Testis (tissue), 2 donors: Measurements from ENCODE around the gene AFAP1.

Source experiments
- POLR2A ChIP-seq: fragments of 450-650 bp; IDR thresholded peaks from one replicate; pipeline ENCODE4 v1.6.1; 2017; ENCODE audit warnings: antibody characterized with exemption, mild to moderate bottlenecking, moderate library complexity
- TF ChIP-seq, protein P1 (sequence below), 3 experiments: fragments of 450-650 bp in 2 of 3; fragments of 200-600 bp in 1 of 3; sonication (generic) in 1 of 3; IDR thresholded peaks; one replicate each; pipeline ENCODE4 v1.5.1; 2016 to 2019; ENCODE audit warnings: antibody characterized with exemption in 3 of 3, mild to moderate bottlenecking in 2 of 3, moderate library complexity in 1 of 3

DNA sequence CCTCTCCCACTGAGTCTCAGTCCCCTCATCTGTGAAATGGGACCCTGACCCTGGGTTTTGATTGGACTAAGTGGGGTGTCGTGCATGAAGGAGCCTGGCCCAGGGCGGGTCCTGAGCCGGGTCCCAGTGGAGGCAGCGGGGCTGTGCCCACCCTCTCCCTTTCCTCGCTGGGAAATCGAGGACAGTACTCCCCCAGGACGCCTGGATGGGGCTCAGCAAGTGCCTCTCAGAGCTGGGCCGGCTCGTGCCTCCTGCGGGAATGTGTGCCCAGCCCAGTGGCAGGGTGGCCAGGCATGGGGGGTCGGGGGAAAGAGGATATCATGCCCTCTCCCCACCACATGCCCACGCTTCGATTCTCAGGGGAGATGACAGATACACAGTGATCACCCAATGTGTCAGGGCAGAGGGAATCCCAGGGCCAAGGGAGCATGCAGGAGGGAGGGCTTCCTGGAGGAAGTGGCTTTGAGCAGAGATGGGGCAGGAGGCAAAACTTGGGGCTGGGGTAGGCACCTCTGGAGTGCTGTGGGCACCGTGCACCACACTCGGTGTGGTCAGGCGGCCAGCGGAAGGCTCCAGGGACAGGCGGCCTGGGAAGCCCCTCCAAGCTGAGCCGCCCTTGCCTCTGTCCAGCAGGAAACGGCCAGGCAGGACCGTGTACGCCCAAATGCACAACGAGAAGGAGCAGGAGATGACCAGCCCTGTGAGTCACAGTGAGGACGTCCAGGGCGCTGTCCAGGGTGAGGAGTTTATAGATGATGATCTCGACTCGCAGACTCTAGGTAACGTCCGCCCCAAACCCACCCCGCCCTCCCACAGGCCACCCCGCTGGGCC is 203.0 kb downstream of the AFAP1 start:
- TF ChIP-seq, protein P1, sequence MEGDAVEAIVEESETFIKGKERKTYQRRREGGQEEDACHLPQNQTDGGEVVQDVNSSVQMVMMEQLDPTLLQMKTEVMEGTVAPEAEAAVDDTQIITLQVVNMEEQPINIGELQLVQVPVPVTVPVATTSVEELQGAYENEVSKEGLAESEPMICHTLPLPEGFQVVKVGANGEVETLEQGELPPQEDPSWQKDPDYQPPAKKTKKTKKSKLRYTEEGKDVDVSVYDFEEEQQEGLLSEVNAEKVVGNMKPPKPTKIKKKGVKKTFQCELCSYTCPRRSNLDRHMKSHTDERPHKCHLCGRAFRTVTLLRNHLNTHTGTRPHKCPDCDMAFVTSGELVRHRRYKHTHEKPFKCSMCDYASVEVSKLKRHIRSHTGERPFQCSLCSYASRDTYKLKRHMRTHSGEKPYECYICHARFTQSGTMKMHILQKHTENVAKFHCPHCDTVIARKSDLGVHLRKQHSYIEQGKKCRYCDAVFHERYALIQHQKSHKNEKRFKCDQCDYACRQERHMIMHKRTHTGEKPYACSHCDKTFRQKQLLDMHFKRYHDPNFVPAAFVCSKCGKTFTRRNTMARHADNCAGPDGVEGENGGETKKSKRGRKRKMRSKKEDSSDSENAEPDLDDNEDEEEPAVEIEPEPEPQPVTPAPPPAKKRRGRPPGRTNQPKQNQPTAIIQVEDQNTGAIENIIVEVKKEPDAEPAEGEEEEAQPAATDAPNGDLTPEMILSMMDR (IDR thresholded peaks at IDR 0.05): no peak
- TF ChIP-seq POLR2A: no peak
